Peyer's patch (tissue), 4 donors: ENCODE measurements around the gene ELMO1. TPM values are rescaled to one million over a fixed set of nuclear protein-coding genes. Genes with fewer than 3 reads are reported as not detected.

ENCODE experiments used
- DNase-seq, 3 donors: peaks; one replicate each; pipeline ENCODE4 v3.0.0-alpha.2; 2017 to 2019
- H3K27ac ChIP-seq, 4 donors: fragments of 200-600 bp; sonication (generic); one replicate each; pipeline ENCODE4 v1.5.1; 2016 to 2019
- H3K27me3 ChIP-seq, 2 donors: fragments of 200-600 bp; sonication (generic); one replicate each; pipeline ENCODE4 v1.5.1; 2019
- H3K36me3 ChIP-seq, 3 donors: fragments of 200-600 bp; sonication (generic); one replicate each; pipeline ENCODE4 v1.5.1; 2016 to 2019
- H3K4me1 ChIP-seq, 4 donors: fragments of 200-600 bp; sonication (generic); one replicate each; pipeline ENCODE4 v1.5.1; 2016 to 2019
- H3K4me3 ChIP-seq, 4 donors: fragments of 200-600 bp; sonication (generic); 1 replicate in 3 of 4; 2 replicates in 1 of 4; pipeline ENCODE4 v1.5.1; 2016 to 2019; ENCODE audit warnings: mild to moderate bottlenecking in 1 of 4
- H3K9me3 ChIP-seq, 4 donors: fragments of 200-600 bp; sonication (generic); one replicate each; pipeline ENCODE4 v1.5.1; 2016 to 2019; ENCODE audit warnings: mild to moderate bottlenecking in 1 of 4
- CTCF ChIP-seq, 6 experiments: fragments of 450-650 bp in 4 of 6; fragments of 200-600 bp in 2 of 6; sonication (generic) in 1 of 6; IDR thresholded peaks; one replicate each; pipeline ENCODE4 v1.5.1; 2017 to 2019; ENCODE audit warnings: antibody characterized with exemption in 6 of 6, mild to moderate bottlenecking in 3 of 6, moderate library complexity in 1 of 6
- POLR2A ChIP-seq, 2 donors: fragments of 450-650 bp; IDR thresholded peaks; one replicate each; pipeline ENCODE4 v1.5.1; 2017; ENCODE audit warnings: antibody characterized with exemption in 2 of 2, mild to moderate bottlenecking in 2 of 2, moderate library complexity in 2 of 2
- total RNA-seq, 4 donors: library from RNA; depleted of rRNA; stranded (reverse); fragments of >200 nt; gene quantifications; one replicate each; pipeline ENCODE4 v1.1.0, GENCODE V29; 2016

ELMO1 gene
- total RNA-seq, 4 donors from 2014 or later, result 43.1 to 381 (median 72.2) TPM

DNA sequence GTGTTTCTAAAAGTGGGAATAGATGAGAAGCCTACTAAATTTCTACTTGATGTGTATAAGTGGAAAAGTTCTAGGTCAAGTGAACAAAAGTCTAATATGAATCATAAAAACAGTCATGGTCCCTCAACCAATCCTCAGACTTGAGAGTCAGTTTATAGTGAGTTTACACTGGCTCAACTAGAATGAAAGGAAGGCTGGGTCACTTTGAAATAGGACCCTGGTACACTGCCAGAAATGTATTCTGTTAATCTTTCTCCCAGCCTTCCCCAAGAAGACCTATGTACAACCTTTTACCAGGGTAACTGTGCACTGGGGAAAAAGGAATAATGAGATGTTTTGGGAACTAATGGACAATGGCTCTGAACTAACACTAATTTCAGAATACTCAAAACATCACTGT is 17.3 kb downstream of the ELMO1 start:
- TF ChIP-seq CTCF (IDR thresholded peaks at IDR 0.05) (no peak), POLR2A (IDR thresholded peaks at IDR 0.05) (no peak)

GRCh38 chr7:37430640-37431039 is 18.0 kb downstream of the ELMO1 start:
- H3K4me3 ChIP-seq, result no peak overlapping the region
- H3K27ac ChIP-seq, result no peak overlapping the region
- H3K36me3 ChIP-seq, result no peaks in the 10 kb centered on the region
- DNase-seq, result no peak
- H3K9me3 ChIP-seq, result no peaks in the 10 kb centered on the region
- no peaks in the 10 kb centered on the region for H3K4me1 ChIP-seq
- no peak for TF ChIP-seq POLR2A (IDR thresholded peaks at IDR 0.05)
- TF ChIP-seq CTCF (IDR thresholded peaks at IDR 0.05), result no peak
- H3K27me3 ChIP-seq, result no peaks in the 10 kb centered on the region

More for the DNA sequence above, 17.3 kb downstream of the ELMO1 start:
- no peaks in the 10 kb centered on the region for H3K27me3 ChIP-seq
- no peaks in the 10 kb centered on the region for H3K36me3 ChIP-seq
- H3K27ac ChIP-seq, result no peak overlapping the region
- no peaks in the 10 kb centered on the region for H3K9me3 ChIP-seq
- DNase-seq, result no peak
- no peaks in the 10 kb centered on the region for H3K4me1 ChIP-seq
- no peak overlapping the region for H3K4me3 ChIP-seq

DNA sequence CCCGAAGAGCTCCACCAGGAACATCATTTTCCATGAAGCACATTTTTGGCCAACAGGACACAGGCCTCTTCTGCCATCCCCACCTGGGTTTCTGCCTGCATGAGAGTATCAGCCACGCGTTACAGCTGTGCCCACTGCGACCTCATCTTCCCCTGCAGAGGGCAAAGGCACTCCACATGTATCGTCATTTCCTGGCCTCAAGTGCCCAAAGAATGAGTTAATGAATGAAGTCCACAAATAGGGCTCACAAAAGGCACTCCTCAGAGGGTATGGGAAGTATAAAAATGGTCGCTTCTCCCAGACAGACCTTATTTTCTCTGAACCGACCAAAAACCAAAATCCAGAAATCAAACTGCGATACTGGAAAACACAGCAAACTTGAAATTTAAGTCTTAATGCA is 18.5 kb downstream of the ELMO1 start:
- Histone ChIP-seq H3K27me3 (no peaks in the 10 kb centered on the region), H3K4me3 (no peak overlapping the region), H3K4me1 (no peaks in the 10 kb centered on the region), H3K27ac (no peak overlapping the region), H3K36me3 (no peaks in the 10 kb centered on the region), H3K9me3 (no peaks in the 10 kb centered on the region)
- no peak for TF ChIP-seq CTCF (IDR thresholded peaks at IDR 0.05)
- no peak for TF ChIP-seq POLR2A (IDR thresholded peaks at IDR 0.05)
- no peak for DNase-seq

DNA sequence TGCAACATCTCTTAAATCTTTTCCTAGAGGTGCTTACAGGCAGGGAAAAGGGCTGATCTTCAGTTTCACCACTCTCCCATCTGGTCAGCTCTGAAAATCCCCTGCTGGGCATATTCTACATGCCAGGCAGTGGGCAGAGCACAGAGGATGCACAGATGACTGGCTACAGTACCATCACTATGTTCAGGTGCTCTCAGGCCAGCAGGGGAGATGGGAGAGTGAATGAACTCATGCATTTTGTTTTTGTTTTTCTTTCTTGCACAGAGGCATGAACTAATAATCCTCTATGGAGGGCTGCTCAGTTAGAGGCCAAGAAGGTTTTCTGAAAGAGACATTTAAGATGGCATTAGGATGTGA is 19.3 kb downstream of the ELMO1 start:
- TF ChIP-seq CTCF (IDR thresholded peaks at IDR 0.05) (no peak), POLR2A (IDR thresholded peaks at IDR 0.05) (no peak)
- no peak for DNase-seq
- Histone ChIP-seq H3K27ac (no peak overlapping the region), H3K9me3 (no peaks in the 10 kb centered on the region), H3K36me3 (no peaks in the 10 kb centered on the region), H3K4me1 (no peaks in the 10 kb centered on the region), H3K4me3 (no peak overlapping the region), H3K27me3 (no peaks in the 10 kb centered on the region)

GRCh38 chr7:37428681-37429434 is 19.8 kb downstream of the ELMO1 start:
- Histone ChIP-seq H3K36me3 (no peaks in the 10 kb centered on the region), H3K4me1 (no peaks in the 10 kb centered on the region), H3K27me3 (no peaks in the 10 kb centered on the region), H3K4me3 (no peak overlapping the region), H3K9me3 (no peaks in the 10 kb centered on the region), H3K27ac (no peak overlapping the region)
- DNase-seq, result no peak
- TF ChIP-seq CTCF (IDR thresholded peaks at IDR 0.05), result no peak
- no peak for TF ChIP-seq POLR2A (IDR thresholded peaks at IDR 0.05)
